H1 (cell line): ENCODE measurements around the gene REELD1. TPM values are rescaled to one million over a fixed set of nuclear protein-coding genes. Genes with fewer than 3 reads are reported as not detected.

Experiments
- CTCF ChIA-PET: fragments of 300-600 bp; sonication (Branson Sonifier 250); formaldehyde crosslinking; loops from one replicate; lab custom pipeline; 2021; ENCODE audit not compliant: partially characterized antibody; lab: Charles Lee
- POLR2A ChIA-PET: fragments of 300-600 bp; sonication (Branson Sonifier 250); formaldehyde crosslinking; loops from one replicate; lab custom pipeline; 2021; ENCODE audit warnings: inconsistent platforms; ENCODE audit not compliant: partially characterized antibody; lab: Charles Lee
- DNase-seq, 2 experiments: peaks; one replicate each; pipeline versions ENCODE4 v3.0.0 to v3.0.0-alpha.2; 2010 to 2022; ENCODE audit warnings: low spot score in 2 of 2, low read depth in 1 of 2, mixed read lengths in 1 of 2
- FAIRE-seq: peaks from 2 replicates; lab custom pipeline; 2011; peaks lifted over from hg19 to GRCh38; lab: Jason Lieb, UNC
- H2AFZ ChIP-seq: 2 replicates; pipeline ENCODE4 v1.8.1; 2012; ENCODE audit warnings: low read length, inconsistent platforms
- H2AK5ac ChIP-seq: 2 replicates; pipeline ENCODE4 v1.6.1; 2013; ENCODE audit warnings: low read depth, low read length
- H2BK120ac ChIP-seq: replicated peaks from 2 replicates; pipeline ENCODE3; 2013; ENCODE audit warnings: low read depth, low read length, inconsistent platforms
- H2BK12ac ChIP-seq: 2 replicates; pipeline ENCODE4 v1.6.1; 2013; ENCODE audit warnings: low read depth, low read length
- H2BK15ac ChIP-seq: 2 replicates; pipeline ENCODE4 v1.6.1; 2013; ENCODE audit warnings: low read length
- H2BK20ac ChIP-seq: 2 replicates; pipeline ENCODE4 v1.6.1; 2013; ENCODE audit warnings: low read length
- H2BK5ac ChIP-seq: 2 replicates; pipeline ENCODE4 v1.6.1; 2013; ENCODE audit warnings: low read depth, low read length
- H3K14ac ChIP-seq: 2 replicates; pipeline ENCODE4 v1.6.1; 2013; ENCODE audit warnings: inconsistent platforms; ENCODE audit not compliant: insufficient read length
- H3K18ac ChIP-seq: 2 replicates; pipeline ENCODE4 v1.6.1; 2013; ENCODE audit warnings: low read length; ENCODE audit errors: extremely low read depth
- H3K23ac ChIP-seq: 2 replicates; pipeline ENCODE4 v1.6.1; 2013; ENCODE audit warnings: inconsistent platforms; ENCODE audit not compliant: insufficient read length
- H3K23me2 ChIP-seq: 2 replicates; pipeline ENCODE4 v1.6.1; 2013; ENCODE audit warnings: low read depth, low read length
- H3K27ac ChIP-seq: 2 replicates; pipeline ENCODE4 v1.6.1; 2011; ENCODE audit warnings: low read depth, low read length, inconsistent platforms
- H3K27me3 ChIP-seq, 4 experiments: replicated peaks in 1 of 4; 1 replicate in 1 of 4; 2 replicates in 3 of 4; pipeline versions ENCODE4 v1.6.1 to v1.8.1; 2011 to 2013; ENCODE audit warnings: low read length in 3 of 4, mild to moderate bottlenecking in 3 of 4, inconsistent platforms in 2 of 4, mixed read lengths in 2 of 4, moderate library complexity in 1 of 4; ENCODE audit not compliant: control insufficient read depth in 3 of 4, insufficient read depth in 3 of 4; ENCODE audit errors: extremely low read depth in 1 of 4
- H3K36me3 ChIP-seq, 4 experiments: 2 replicates each; pipeline versions ENCODE4 v1.6.1 to v1.8.1; 2011 to 2013; ENCODE audit warnings: mild to moderate bottlenecking in 4 of 4, low read length in 3 of 4, moderate library complexity in 2 of 4, control low read depth in 1 of 4, inconsistent platforms in 1 of 4; ENCODE audit not compliant: insufficient read depth in 4 of 4, control insufficient read depth in 2 of 4
- H3K4ac ChIP-seq: replicated peaks from 2 replicates; pipeline ENCODE3; 2013; ENCODE audit warnings: low read length, low read depth, mixed read lengths, inconsistent platforms; ENCODE audit not compliant: insufficient read length
- H3K4me1 ChIP-seq, 4 experiments: replicated peaks in 1 of 4; 1 replicate in 1 of 4; 2 replicates in 3 of 4; pipeline versions ENCODE4 v1.6.1 to v1.8.1; 2011 to 2013; ENCODE audit warnings: low read length in 3 of 4, inconsistent platforms in 2 of 4, mixed read lengths in 1 of 4; ENCODE audit not compliant: insufficient read depth in 4 of 4, control insufficient read depth in 3 of 4
- H3K4me2 ChIP-seq, 2 experiments: 2 replicates each; pipeline versions ENCODE4 v1.6.1 to v1.8.1; 2011 to 2013; ENCODE audit warnings: low read depth in 2 of 2, low read length in 2 of 2, control low read depth in 1 of 2, inconsistent platforms in 1 of 2, mild to moderate bottlenecking in 1 of 2; ENCODE audit not compliant: insufficient read depth in 1 of 2
- H3K4me3 ChIP-seq, 4 experiments: fragments of 200-600, 300-600 bp in 1 of 4; sonication (generic), shearing (Covaris generic), sonication (Bioruptor Twin) in 1 of 4; 2 replicates each; pipeline versions ENCODE4 v1.5.1 to v1.8.1; 2011 to 2016; ENCODE audit warnings: low read length in 4 of 4, low read depth in 3 of 4, control low read depth in 2 of 4, inconsistent platforms in 2 of 4, mild to moderate bottlenecking in 2 of 4, mixed read lengths in 1 of 4, moderate library complexity in 1 of 4; ENCODE audit not compliant: insufficient read depth in 2 of 4; ENCODE audit errors: extremely low read depth in 1 of 4
- H3K56ac ChIP-seq: replicated peaks from 2 replicates; pipeline ENCODE3; 2013; ENCODE audit warnings: low read depth, mild to moderate bottlenecking, mixed read lengths, low read length, inconsistent platforms; ENCODE audit not compliant: insufficient read length
- H3K79me1 ChIP-seq: 2 replicates; pipeline ENCODE4 v1.6.1; 2013; ENCODE audit warnings: low read depth, low read length, control low read depth
- H3K79me2 ChIP-seq, 2 experiments: 2 replicates each; pipeline versions ENCODE4 v1.6.1 to v1.8.1; 2012 to 2013; ENCODE audit warnings: low read length in 2 of 2, mild to moderate bottlenecking in 2 of 2, inconsistent platforms in 1 of 2; ENCODE audit not compliant: insufficient read depth in 2 of 2, control insufficient read depth in 1 of 2
- H3K9ac ChIP-seq, 4 experiments: replicated peaks in 1 of 4; 1 replicate in 1 of 4; 2 replicates in 3 of 4; pipeline versions ENCODE4 v1.6.1 to v1.8.1; 2011 to 2013; ENCODE audit warnings: low read depth in 3 of 4, low read length in 3 of 4, control low read depth in 2 of 4, mild to moderate bottlenecking in 2 of 4, moderate library complexity in 2 of 4, inconsistent platforms in 1 of 4; ENCODE audit errors: extremely low read depth in 1 of 4
- H3K9me3 ChIP-seq, 2 experiments: 2 replicates each; pipeline versions ENCODE4 v1.6.1 to v1.8.1; 2012 to 2013; ENCODE audit warnings: mild to moderate bottlenecking in 2 of 2, moderate library complexity in 2 of 2, control low read depth in 1 of 2, inconsistent platforms in 1 of 2, low read depth in 1 of 2, low read length in 1 of 2, mixed read lengths in 1 of 2; ENCODE audit not compliant: insufficient read depth in 2 of 2
- H4K20me1 ChIP-seq, 2 experiments: replicated peaks in 1 of 2; 2 replicates each; pipeline versions ENCODE3 to v1.8.1; 2011 to 2013; ENCODE audit warnings: inconsistent platforms in 2 of 2, low read length in 2 of 2, mild to moderate bottlenecking in 1 of 2; ENCODE audit not compliant: insufficient read depth in 2 of 2, control insufficient read depth in 1 of 2
- H4K5ac ChIP-seq: 2 replicates; pipeline ENCODE4 v1.6.1; 2013; ENCODE audit warnings: low read length, low read depth, mixed read lengths, inconsistent platforms; ENCODE audit not compliant: insufficient read length
- H4K8ac ChIP-seq: 2 replicates; pipeline ENCODE4 v1.8.0; 2013; ENCODE audit warnings: mild to moderate bottlenecking, moderate library complexity, low read length, inconsistent platforms; ENCODE audit not compliant: insufficient read depth; ENCODE audit errors: extremely low read depth
- H4K91ac ChIP-seq: replicated peaks from 2 replicates; pipeline ENCODE3; 2013; ENCODE audit warnings: low read length, mixed read lengths, inconsistent platforms; ENCODE audit not compliant: insufficient read length
- KDM5A ChIP-seq: fragments of 200-600 bp; IDR thresholded peaks from 2 replicates; pipeline ENCODE4 v1.7.1; 2012; ENCODE audit warnings: mild to moderate bottlenecking, low read length, inconsistent platforms, mixed read lengths
- POLR2A ChIP-seq, 2 experiments: IDR thresholded peaks; 1 replicate in 1 of 2; 2 replicates in 1 of 2; pipeline ENCODE4 v1.6.1; 2011; ENCODE audit warnings: low read depth in 2 of 2, low read length in 2 of 2, mild to moderate bottlenecking in 2 of 2; ENCODE audit errors: control extremely low read depth in 1 of 2
- SIRT6 ChIP-seq: IDR thresholded peaks from one replicate; pipeline ENCODE4 v1.7.1; 2012; ENCODE audit warnings: low read length, inconsistent platforms
- SP4 ChIP-seq: IDR thresholded peaks from 2 replicates; pipeline ENCODE4 v1.6.1; 2012; ENCODE audit warnings: low read length, inconsistent platforms
- SUZ12 ChIP-seq: fragments of 200-600 bp; sonication (generic); IDR thresholded peaks from 2 replicates; pipeline ENCODE4 v1.6.1; 2012; ENCODE audit warnings: mild to moderate bottlenecking, inconsistent platforms, low read length, moderate library complexity, mixed read lengths
- WGBS, 2 experiments: shearing (Covaris generic) in 1 of 2; methylation state at CpG; one replicate each; pipeline versions ENCODE4 v1.1.6 to v1.1.7; 2013 to 2015; ENCODE audit warnings: low lambda C conversion rate in 2 of 2, mixed read lengths in 2 of 2, inconsistent platforms in 1 of 2, low coverage in 1 of 2, missing lambda C conversion rate in 1 of 2; ENCODE audit not compliant: insufficient replicate concordance in 2 of 2, insufficient coverage in 1 of 2, insufficient read length in 1 of 2; ENCODE audit errors: extremely low coverage in 1 of 2, missing lambda C conversion rate in 1 of 2; 5-methylcytosine and 5-hydroxymethylcytosine counted together
- polyA plus RNA-seq, 7 experiments: library from polyadenylated mRNA; depleted of rRNA in 3 of 7; stranded (reverse) in 5 of 7; unstranded in 2 of 7; fragments of >200 nt in 5 of 7; fragments of 200-250 nt in 2 of 7; gene quantifications; 1 replicate in 5 of 7; 2 replicates in 1 of 7; 4 replicates in 1 of 7; pipeline versions ENCODE4 v1.2.1 to v1.2.3, GENCODE V29; 2011 to 2013; ENCODE audit warnings: missing spikeins in 2 of 7, mixed read lengths in 2 of 7
- total RNA-seq: library from RNA; stranded (reverse); fragmentation: NEBNext Ultra II Directional; extraction: Animal tissue kit (Norgen Biotek cat#: 25700); gene quantifications from 2 replicates; pipeline ENCODE4 v1.2.1, GENCODE V29; 2021
- TF ChIP-seq, protein P1 (sequence below): IDR thresholded peaks from 2 replicates; pipeline ENCODE4 v1.6.1; 2011; ENCODE audit warnings: low read length, improper control_type of control experiment
- TF ChIP-seq, protein P2 (sequence below): IDR thresholded peaks from 2 replicates; pipeline ENCODE4 v1.6.1; 2011; ENCODE audit warnings: low read depth, mild to moderate bottlenecking, low read length; ENCODE audit not compliant: insufficient read depth

The REELD1 gene
- total and polyA plus RNA-seq, 2 of the 8 experiments (the other 6 are each of a cell fraction or from before 2014, with no cell fraction given) = 0.03 TPM; not detected in 1

DNA sequence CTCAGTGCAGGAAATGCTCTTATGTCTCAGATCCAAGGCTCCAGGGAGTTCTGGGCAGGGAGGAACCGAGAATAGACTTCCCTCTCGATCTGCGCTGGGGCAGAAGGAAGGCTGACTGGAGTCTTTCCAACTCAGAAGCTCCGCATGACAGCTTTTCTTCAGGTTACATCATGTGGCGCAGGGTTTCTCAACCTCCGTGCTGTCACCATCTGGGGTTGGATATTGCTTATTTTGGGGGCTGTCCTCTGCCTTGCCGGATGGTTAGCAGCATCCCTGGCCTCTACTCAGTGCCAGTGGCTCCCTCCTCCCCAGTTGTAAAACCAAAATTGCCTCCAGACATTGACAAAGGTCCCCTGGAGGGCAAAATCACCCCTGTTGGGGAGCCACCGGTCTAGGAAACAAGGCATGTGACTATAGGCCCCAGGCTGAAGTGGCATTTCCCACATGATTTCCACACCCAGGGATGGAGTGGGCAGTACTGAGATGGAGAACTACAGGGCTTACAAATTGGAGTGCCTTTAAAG, 21.4 kb downstream of the REELD1 start:
- CTCF ChIA-PET = interaction anchor here (0.9 kb wide), 1 partner anchor 8 kb away, joined by 3 read pairs; no protein-coding TSS in a partner anchor
- H2BK20ac ChIP-seq = no peak overlapping the region

More for the DNA sequence above, 21.4 kb downstream of the REELD1 start:
- no peak overlapping the region for H3K27ac ChIP-seq
- no peaks in the 10 kb centered on the region; a peak in 1 of 4 replicates for H3K9me3 ChIP-seq
- H3K18ac ChIP-seq = no peak overlapping the region
- H2AK5ac ChIP-seq = no peak overlapping the region
- no peaks in the 10 kb centered on the region for H3K23me2 ChIP-seq
- H3K56ac ChIP-seq = no peak overlapping the region
- H4K5ac ChIP-seq = no peak overlapping the region
- TF ChIP-seq SIRT6 (no peak), POLR2A (IDR thresholded peaks at IDR 0.05; ENCODE audit: control extremely low read depth in 1 of 2, low read depth in 2 of 2, low read length in 2 of 2) (no peak), KDM5A (no peak), SUZ12 (no peak), SP4 (no peak)
- TF ChIP-seq, protein P1, sequence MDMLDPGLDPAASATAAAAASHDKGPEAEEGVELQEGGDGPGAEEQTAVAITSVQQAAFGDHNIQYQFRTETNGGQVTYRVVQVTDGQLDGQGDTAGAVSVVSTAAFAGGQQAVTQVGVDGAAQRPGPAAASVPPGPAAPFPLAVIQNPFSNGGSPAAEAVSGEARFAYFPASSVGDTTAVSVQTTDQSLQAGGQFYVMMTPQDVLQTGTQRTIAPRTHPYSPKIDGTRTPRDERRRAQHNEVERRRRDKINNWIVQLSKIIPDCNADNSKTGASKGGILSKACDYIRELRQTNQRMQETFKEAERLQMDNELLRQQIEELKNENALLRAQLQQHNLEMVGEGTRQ = no peak
- TF ChIP-seq, protein P2, sequence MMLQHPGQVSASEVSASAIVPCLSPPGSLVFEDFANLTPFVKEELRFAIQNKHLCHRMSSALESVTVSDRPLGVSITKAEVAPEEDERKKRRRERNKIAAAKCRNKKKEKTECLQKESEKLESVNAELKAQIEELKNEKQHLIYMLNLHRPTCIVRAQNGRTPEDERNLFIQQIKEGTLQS = no peak
- H4K8ac ChIP-seq = no peak overlapping the region
- H2BK5ac ChIP-seq = no peak overlapping the region
- no peak overlapping the region for H3K14ac ChIP-seq
- no peaks in the 10 kb centered on the region for H3K79me1 ChIP-seq
- no peaks in the 10 kb centered on the region for H3K27me3 ChIP-seq
- H3K4me3 ChIP-seq = no peak overlapping the region
- H2BK15ac ChIP-seq = no peak overlapping the region
- H2AFZ ChIP-seq = no peak overlapping the region; the same call in 1 of the 2 replicates
- H3K9ac ChIP-seq = no peak overlapping the region
- POLR2A ChIA-PET = no interaction called here
- no peak overlapping the region for H3K4me2 ChIP-seq
- no peaks in the 10 kb centered on the region for H3K79me2 ChIP-seq
- DNase-seq (no peak), FAIRE-seq (no peak)
- H3K4me1 ChIP-seq = no peaks in the 10 kb centered on the region
- no peaks in the 10 kb centered on the region for H4K20me1 ChIP-seq
- no peak overlapping the region for H2BK120ac ChIP-seq
- H3K4ac ChIP-seq = no peak overlapping the region
- no peaks in the 10 kb centered on the region for H3K36me3 ChIP-seq
- H3K23ac ChIP-seq = no peak overlapping the region
- no peak overlapping the region for H4K91ac ChIP-seq
- H2BK12ac ChIP-seq = no peak overlapping the region
- WGBS, 2 experiments = 89% methylated on average over 8 of the region's 8 CpGs; no CpG with 5 or more reads in 1 of the 2 experiments
